Stimulated activated CD8-positive, alpha-beta memory T cell treated with anti-CD3 and anti-CD28 coated beads, Interleukin-15, amount 100 ng/mL, for 24 hours (primary cell): ENCODE measurements around the gene MAST4.

ENCODE experiments used
- DNase-seq: peaks from one replicate; pipeline ENCODE4 v3.0.0-alpha.2; 2020; ENCODE audit warnings: low read depth

Gene MAST4

DNA sequence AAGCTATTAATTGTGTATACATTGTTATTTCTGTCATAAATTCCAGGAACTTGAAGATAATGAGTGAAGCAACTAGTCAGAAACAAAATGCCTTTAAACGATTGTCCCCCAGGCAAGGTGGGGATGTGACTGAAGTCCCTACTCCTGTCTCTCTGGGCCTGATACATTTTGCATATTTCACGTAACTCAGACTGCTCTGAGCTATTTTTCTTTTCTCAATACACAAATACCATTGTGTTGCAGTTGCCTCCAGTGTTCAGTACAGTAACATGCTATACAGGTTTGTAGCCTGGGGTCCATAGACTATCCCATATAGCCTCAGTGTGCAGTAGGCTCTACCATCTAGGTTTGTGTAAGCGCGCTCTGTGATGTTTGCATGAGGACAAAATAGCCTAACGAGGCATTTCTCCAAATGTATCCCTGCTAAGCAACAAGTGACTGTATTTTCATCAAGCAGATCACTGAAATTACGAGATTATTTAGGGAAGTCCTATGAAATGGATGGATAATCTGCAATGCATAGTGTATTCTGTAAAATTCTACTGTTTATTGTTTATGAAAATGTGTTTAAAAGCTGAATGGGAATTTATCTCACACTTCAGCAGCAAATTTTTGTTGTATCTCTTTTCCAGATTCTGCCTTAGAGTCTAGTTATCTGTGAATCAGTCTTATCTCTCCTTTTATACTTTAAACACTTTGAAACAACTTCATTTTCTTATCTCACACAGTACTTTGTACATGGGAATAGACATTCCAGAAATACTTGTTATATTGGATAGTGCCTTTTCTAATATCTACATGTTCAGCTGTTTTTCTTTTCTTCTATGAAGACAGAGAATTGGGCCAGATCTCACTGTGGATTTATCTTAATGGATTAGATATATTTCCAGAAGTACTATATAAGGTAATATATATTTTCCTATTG, 449.9 kb downstream of the MAST4 start:
- no peak for DNase-seq

DNA sequence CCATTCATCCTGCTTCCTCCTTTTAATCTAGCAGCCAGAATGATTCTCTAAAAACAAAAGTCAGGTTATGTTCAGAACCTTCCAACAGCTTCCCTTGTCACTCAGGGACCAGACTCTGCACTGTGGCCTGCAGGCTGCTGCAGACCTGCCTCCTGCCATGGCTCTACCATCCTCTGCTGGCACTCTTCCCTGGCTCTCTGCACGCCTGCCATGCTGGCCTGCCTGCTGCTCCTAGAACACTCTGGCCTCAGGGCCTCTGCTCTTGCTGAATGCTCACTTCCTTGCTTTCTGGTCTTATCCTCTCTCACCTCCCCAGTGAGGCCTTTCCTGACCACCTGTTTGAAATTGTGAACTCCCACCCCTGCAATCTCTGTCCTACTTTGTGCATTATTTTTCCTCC, 451.0 kb downstream of the MAST4 start:
- DNase-seq, result no peak

DNA sequence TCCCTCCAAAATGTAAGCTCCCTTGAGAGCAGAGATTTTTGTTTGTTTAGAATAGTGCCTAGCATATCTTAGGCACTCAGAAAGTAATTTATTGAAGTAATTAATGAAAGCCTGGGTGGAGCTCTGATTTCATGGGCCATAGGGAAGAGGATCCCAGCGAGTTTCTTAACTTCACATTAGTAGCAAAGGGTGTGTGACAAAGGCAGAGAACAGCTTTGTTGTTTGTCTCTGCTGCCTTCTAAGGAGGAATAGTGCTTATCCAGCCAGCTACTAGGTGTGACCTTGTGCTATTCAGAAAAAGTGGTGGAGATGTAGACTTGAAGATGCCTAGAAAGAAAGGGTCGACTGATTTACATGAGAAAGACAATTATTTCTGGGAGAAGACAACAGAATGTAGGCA, 451.4 kb downstream of the MAST4 start:
- no peak for DNase-seq

- no peak for DNase-seq
Measured at GRCh38 chr5:67050125-67050524, 453.9 kb downstream of the MAST4 start.

- DNase-seq, result no peak
Measured at GRCh38 chr5:67050635-67051034, 454.4 kb downstream of the MAST4 start.

- no peak for DNase-seq
Measured at GRCh38 chr5:67051164-67051563, 455.0 kb downstream of the MAST4 start.

GRCh38 chr5:67052034-67052433, 455.8 kb downstream of the MAST4 start:
- no peak for DNase-seq

DNA sequence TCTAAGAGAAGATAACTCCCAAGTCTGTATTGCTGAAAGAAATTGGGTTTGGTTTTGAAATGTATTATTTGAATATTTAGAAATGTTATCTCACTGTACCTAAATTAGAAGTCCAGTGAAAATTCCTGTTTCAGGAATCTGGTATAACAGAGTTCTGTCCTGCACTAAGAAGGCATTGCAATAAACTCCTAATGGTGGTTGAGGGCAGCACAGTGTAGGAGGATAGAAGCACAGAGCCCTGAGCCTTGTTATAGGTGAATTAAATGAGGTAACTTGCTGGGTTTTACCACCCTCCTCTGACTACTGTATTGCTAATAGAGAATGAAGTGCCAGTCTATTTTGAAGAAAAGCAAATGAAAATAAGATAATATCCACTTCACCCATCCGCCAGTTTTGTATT, 457.0 kb downstream of the MAST4 start:
- no peak for DNase-seq

DNA sequence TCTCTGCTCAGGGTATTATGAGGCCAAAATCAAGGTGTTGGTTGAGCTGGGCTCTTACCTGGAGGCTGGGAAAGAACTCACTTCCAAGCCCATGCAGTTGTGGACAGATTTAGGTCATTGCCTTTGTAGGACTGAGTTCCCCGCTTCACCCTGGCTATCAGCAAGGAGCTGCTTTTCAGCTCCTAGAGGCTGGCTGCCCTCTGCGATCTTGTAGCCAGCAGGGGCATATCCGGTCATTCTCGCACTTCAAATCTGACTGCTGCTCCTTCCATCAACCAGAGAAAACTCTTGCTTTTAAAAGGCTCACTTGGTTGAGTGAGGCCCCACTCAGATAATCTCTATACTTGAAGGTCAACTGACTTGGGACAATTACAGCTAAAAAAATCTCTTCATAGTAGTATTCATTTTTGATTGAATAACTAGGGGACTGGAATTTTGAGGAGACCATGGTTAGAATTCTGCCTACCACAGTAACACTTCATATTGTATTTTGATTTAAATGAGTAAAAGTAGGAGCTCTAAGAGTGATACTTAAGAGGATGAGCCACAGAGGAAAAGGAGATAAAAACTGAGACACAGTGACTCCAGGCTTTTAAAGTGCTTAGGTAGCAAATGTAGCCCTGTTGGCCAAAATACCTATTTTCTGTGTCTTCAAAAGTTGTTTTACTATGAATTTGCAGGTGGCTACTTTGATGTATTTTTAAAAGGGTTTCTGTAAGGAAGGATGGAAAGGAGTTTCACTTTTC, 463.0 kb downstream of the MAST4 start:
- DNase-seq, result no peak

GRCh38 chr5:67059744-67060490, 463.7 kb downstream of the MAST4 start:
- DNase-seq, result no peak

- no peak for DNase-seq
Measured at GRCh38 chr5:67061511-67061910, 465.3 kb downstream of the MAST4 start.

DNA sequence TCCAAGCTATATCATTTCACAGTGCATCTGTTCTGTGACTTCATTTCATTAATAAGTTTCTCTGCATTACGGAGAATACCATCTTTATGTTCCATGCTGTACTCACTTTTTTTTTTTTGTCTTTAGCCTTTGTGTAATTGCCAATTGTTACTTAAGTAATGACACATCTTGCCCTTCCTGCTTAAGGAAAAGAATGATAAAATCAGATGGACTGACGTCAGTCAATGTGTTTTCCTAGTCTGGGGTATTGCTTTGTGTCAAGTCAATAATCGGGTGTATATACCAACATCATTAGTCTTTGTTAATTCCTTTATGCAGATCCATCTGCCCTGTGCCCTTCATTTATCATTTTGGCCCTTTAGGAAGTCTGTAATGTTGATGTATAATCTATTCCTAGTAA, 466.9 kb downstream of the MAST4 start:
- DNase-seq, result no peak

- DNase-seq, result no peak
Measured at GRCh38 chr5:67063791-67064190, 467.6 kb downstream of the MAST4 start.

DNA sequence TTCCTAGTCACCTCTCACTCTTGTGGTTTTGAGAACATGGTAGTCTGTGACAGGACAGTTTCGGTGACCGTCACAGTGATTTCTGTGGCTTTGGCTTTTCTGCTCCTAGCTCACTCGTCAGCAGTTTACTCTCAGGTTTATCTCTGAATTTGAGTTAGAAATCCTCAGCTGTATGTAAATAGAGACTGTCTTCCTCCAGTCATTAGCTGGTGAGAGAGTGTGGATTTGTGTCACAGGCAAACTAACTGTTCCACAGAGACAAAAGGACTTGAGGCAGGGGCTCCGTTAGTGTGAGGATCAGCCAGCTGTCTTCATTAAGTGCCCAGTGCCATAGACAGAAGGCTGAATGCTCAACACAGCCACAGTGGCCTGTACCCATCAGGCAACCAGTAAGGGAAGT, 469.0 kb downstream of the MAST4 start:
- no peak for DNase-seq

GRCh38 chr5:67065696-67066095, 469.5 kb downstream of the MAST4 start:
- no peak for DNase-seq

- DNase-seq, result no peak
Measured at GRCh38 chr5:67066815-67067214, 470.6 kb downstream of the MAST4 start.

- DNase-seq, result no peak
Measured at GRCh38 chr5:67073045-67073680, 477.0 kb downstream of the MAST4 start.

- DNase-seq, result no peak
Measured at GRCh38 chr5:67077296-67077695, 481.1 kb downstream of the MAST4 start.

DNA sequence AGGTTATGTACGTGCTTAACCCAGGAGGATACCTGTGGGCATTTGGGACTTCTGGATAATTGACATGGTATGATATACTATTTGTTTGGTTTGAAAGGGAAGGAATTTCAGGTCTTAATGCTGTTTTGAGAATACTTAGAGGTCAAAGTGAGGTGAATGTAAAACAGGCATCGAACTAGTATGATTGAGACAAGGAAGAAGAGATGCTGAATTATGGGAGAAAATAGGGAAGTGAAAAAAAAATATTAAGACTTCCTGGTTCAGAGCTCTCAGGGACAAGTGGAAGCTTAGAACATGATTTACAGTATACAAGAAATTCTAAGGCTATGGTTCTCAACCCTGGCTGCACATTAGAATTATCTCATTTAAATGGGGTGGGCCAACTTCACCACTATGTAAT, 485.1 kb downstream of the MAST4 start:
- DNase-seq, result no peak

- no peak for DNase-seq
Measured at GRCh38 chr5:67082941-67083340, 486.7 kb downstream of the MAST4 start.

- DNase-seq, result no peak
Measured at GRCh38 chr5:67085616-67086015, 489.4 kb downstream of the MAST4 start.

DNA sequence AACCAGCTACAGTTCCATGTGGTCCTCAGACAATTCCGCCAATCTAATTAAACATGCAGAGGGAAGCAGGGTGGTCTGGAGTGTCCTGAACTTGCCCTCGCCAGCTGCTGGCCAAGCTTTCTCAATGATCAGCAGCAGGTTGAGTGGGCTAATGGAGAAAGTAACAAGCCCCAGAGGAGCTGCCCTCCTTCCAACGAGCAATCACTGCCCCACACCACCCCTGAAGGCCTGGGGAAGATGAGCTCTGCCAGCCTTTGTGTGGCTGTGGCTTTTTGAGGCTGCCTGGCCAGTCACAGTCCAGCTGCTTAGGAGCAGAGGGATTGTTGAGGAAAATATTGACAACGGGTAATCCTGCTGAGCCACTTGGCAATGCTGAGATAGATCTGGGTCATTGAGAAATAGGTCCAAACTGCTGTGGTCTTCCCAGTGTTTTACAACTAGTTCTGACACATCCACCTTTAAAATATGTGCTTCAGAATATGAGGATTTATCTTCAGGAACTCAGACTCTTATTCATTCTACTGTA, 493.1 kb downstream of the MAST4 start:
- DNase-seq, result no peak
